Stimulated activated CD4-positive, alpha-beta T cell treated with anti-CD3 and anti-CD28 coated beads, Interleukin-2, amount 100 ng/mL, for 4 hours (primary cell): ENCODE data around the gene C5orf46.
"Not testable (repeated sequence)": the region's sequence is repeated elsewhere in the genome, so short reads cannot be mapped to it uniquely, and the experiment has no call there.

ENCODE experiments used
- DNase-seq: peaks from one replicate; pipeline ENCODE4 v3.0.0-alpha.2; 2020; ENCODE audit warnings: low read depth

C5orf46 gene

DNA sequence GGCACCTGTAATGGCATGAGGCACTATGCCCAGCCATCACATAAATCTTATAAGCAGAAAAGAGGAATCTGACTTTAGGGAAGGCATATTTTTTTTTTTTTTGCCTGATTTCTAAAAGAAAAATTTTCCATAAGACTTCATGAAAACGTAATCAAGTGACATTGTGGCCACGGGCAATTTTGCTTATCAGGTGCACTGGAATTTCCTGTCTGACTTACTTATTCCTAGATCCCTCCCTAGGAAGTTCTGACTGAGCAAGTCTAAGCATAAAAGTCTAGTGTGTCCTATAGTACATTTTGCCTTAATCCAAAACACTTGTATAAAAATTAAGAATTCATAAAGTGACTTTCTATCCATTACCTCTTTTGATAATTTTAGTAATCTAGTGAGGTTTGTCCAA, 12.5 kb downstream of the C5orf46 start:
- no peak for DNase-seq

DNA sequence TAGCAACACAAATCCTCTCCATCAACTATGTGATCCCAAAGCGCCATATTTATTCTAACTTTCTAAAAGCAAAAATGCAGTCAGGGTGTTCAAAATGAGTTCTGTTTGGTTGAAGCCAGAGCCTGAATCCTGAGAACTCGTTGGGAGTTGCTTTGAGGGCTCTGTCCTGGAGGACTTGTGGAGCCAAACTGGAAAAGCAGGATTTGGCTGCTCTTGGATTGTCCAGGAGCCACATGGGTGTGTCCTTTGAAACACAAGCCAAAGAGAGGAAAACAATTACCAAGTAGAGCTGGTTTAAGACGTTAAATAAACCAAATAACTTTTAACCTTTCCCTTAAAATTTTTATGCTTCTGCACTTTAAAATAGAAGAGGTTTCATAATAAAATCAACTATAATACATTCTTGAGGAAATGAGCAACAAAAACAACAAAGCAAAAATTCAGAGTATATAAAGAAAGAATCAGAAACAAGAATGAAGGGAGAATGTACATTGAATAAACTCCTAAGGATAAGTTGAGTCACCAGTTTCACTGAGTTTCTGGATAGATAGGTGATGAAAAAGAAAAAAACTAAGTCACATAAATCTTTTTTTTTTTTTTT, 13.5 kb downstream of the C5orf46 start:
- DNase-seq, result no peak

DNA sequence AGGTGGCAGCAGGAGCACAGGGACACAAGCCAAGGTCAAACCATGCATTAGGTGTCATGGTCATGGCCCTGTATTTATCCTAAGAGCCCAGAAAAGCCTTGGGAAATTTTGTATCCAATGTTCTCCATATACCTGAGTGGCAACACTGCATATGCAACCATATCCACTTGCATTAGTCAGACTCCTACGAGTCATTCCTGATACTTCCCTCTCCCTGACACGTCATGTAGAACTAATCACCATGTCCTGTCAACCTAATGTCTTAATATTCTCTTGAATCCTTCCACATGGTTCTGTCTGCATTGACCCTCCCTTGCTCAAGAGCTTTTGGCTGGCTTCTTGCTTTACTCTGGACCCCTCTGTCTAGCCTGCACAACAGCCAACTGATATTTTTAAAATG, 18.4 kb downstream of the C5orf46 start:
- DNase-seq, result no peak

DNA sequence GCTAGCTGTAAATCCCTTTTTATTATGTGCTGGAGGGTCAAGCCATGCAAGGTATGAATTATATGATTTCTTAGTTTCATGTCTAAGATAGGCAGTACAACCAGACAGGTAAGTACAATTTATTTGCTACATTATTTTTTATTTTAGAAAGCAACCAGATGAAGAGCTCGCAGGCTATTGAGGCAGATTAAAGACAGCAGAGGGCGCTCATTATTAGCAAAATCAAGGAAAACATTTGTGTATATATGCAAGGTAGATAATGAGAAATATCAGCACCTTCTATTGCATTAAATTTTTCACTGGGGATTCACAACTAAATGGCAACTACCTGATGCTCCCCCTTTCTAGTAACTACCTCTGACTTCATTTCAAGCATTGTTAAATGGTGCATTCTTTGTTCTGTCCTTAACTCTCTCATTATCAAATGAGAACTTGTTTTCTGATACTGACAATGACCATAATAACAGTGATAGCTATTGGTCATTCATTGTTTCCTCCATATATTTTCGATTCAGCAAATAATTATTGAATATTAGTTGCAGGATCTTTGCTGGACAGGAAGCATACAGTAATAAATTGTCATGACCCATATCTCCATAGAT, 19.2 kb downstream of the C5orf46 start:
- no peak for DNase-seq

DNA sequence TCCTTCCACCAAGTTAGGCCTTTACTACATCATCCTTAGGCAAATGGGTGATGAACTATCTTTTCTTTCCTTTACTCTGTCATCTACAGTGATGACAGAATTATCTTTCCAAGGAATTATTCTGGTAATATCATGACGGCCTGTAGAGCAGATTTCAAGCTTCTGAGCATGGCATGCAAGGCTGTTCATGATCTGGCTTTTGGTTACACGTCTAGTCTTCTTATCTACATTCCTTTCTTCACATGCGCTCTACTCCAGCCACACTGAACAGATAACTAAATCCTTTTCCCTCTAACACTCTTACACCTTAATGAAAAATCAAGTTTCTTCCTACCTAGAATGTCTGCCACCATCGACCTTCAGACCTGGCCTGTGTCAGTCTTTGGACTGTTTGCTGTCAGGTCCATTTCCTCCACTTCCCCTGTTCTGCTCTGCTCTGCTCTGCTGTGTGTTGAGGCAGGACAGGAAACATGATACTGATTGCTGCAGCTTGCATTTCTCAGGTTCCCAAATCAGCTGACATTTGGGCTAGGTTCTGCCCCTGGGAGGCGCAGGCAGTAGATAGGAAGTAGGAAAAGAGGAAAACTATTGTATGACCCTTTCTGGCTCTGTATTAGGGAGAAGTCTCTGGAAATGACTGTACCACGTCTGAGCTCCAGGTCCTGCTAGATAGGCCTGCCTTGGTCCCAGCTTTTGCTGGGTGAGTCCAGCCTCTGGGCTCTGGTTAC, 23.6 kb downstream of the C5orf46 start:
- no peak for DNase-seq

DNA sequence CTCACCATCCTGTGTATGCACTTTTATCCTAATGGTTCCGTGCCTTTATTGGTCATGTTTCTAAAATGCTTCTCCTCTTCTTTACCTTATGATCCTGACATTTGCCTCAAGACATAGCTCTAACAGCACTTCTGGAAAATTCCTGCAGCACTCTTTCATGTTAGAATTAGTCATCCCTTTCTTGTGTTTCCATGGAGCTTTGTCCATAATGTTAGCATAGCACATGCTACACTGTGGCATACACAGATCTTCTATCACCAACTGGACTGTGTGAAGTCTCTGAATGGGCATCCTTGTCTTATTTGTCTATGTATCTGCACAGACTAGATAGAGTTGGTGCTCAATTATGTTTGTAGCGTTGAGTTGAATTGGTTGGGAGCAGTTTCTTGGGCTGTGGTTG, 25.9 kb downstream of the C5orf46 start:
- DNase-seq, result no peak

DNA sequence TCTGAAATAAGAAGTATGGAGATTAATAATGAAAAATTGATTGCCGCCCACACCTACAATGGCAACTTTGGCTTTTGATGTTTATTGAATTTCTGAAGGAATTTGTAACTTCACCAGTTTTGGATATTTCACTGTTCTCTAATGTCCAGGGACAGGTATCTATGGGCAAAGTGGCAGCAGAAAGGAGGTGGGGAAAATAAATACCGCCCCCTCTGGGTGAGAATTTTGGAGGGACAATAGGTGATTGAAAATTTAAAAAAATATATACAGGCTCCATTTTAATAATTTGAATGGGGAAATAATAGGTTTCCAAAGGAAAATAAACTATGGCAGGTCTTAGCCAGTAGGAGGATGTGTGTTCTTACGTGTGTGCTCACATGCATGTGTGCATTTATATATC, 26.6 kb downstream of the C5orf46 start:
- DNase-seq, result no peak

DNA sequence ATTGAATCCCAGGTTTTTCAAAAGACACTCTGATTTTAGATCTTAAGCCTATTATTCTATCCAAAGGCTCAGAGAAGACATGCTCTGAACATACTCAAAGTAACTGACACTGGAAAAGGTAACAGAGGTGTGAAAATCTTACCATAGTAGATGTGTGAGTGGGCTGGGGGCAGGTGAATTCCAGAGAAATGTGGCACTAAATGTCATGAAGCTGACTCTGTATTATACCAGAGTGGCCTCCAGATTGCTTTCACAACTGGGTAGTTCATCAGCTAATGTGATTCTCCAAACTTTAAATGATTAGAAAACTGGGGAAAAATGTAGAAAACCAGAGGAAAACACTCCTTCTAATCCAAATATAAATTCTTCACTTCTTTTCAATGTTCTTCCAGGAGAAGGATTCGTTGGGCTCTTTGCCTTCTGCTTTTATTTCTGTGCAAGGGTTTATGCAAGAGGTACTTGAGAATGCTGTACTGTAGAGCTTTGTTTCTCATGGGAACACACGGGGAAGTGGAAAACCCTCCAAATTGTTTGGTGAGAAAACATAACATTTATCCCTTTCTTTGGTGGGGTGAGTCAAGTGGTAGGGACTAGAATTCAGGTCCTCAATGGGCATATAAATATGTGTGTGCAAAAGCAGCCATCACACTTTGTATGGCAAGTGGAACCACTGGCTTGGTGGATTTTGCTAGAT, 28.1 kb downstream of the C5orf46 start, which contains the start of gene SCGB3A2:
TSS of gene SCGB3A2 (plus strand) at position 646 of the 694 bp plus-strand sequence. CDS start 93 bp downstream, outside the sequence.
- no peak for DNase-seq

DNA sequence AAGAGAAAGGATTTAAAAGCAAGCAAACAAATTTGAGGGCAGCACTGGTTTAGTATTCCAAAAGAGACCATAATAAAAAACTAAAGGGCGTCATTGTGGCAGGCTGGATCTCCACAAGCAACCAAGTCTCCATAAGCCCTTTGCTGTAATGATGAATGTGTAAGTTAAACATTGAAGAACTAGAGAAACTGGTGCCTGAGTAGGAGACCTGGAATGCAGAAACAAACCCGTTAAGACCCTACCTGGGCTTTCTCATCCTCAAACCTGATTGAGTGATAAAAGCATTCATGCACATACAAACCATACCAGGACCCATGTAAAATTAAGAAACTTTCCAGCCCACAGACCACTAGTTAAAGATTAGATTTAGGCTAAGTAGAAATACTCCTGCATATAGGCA, 29.7 kb downstream of the C5orf46 start:
- no peak for DNase-seq

DNA sequence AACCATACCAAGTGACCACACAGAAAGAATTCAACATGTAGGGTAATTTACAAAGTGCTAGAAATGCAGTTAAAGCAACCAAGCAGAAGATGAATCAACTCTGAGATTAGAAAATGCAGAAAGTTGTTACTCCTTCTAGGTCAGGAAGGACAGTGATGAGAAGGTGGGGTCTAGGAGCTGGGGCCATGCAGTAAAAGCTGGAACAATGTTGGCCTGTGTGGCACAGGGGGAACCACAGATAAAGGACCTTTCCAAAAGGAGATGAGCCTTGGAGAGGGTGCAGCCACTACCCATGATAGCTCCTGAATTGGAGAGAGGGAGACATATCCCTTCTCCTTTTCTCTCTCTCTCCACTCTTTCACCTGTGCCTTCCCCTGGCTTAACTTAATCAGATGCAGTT, 30.2 kb downstream of the C5orf46 start:
- no peak for DNase-seq

DNA sequence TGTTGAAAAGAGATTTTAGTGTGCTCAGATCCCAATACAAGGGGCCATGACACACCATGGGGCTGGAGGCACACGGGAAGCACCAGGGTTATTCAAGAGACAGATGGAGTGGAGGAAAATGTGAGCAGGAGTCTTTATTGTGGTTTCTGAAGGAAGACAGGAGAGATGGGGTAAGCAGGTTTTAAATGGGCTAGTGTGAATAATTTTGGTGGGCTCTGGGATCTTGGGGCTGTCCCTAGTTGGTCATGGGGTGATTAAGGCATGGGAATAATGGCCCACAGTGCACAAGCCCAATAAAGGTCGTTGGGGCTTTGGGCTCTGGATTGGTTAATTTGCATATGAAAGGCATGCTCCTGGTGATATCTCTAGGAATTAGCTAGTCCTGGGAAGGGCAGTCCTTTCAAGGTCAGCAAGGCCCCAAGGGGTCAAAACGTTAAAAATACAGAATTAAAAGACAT, 31.4 kb downstream of the C5orf46 start:
- no peak for DNase-seq

DNA sequence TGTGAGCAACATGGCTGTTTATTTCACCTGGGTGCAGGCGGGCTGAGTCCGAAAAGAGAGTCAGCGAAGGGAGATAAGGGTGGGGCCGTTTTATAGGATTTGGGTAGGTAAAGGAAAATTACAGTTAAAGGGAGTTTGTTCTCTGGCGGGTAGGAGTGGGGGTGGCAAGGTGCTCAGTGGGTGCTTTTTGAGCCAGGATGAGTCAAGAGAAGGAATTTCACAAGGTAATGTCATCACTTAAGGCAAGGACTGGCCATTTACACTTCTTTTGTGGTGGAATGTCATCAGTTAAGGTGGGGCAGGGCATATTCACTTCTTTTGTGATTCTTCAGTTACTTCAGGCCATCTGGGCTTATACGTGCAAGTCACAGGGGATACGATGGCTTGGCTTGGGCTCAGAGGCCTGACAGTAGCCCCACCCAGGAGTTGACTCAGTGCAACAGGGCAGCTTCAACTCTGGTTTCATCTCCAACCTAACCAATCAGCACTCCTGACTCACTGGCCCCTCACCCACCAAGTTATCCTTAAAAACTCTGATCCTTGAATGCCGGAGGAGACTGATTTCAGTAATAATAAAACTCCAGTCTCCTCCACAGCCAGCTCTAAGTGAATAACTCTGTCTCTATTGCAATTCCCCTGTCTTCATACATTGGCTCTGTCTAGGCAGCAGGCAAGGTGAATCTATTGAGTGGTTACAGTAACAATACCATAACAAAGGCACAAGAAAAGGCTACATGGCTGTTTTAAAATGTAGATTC, 32.0 kb downstream of the C5orf46 start:
- not testable (repeated sequence) for DNase-seq

DNA sequence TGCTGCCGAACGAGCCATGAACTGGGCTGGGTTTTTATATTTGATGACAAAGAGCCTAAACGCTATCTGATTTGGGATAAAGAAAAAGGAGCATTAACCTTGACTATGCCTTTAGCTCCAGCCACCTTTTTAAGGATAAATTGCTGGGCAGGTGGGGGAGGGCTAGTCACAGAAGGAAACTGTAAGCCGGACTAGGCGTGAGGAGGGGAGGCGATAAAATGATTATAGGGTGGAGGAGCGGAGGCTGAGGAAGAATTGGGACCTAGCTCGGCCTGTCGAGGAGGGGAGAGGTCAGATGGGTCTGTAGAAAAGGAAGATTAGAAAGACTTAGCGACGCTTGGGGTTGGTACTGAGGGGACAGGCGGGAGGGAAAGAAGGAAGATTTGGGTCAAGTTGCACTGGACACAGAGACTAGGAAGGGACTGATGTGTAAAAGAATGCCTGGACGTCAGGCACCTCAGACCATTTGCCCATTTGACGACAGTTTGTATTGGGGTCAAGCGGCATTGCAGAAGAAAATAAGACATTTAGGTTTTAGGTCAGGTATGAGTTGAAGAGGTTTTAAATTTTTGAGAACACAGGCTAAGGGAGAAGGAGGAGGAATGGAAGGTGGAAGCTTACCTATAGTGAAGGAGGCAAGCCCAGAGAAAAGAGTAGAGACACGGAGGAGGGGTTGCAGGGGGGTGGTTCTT, 33.4 kb downstream of the C5orf46 start:
- DNase-seq, result not testable (repeated sequence)

DNA sequence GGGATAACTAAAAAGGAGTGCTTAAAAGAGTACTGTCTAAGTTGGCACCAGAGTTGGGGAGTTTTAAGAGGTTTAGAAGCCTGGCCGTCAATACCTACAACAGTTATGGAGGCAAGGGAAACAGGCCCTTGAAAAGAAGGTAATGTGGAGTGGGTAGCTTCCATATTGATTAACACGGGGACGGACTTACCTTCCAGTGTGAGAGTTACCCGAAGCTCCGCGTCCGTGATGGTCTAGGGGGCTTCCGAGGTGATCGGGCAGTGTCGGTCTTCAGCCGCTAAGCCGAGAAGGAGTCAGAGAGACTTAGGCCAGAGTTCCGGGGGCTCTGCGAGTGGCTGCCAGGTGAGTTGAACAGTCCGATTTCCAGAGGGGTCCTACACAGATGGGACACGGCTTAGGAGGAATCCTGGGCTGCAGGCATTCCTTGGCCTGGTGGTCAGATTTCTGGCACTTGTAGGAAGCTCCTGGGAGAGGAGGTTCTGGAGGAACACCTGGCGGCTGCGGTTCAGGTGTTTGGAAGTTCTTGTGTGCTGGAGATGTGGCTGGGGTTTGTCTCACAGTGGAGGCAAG, 34.3 kb downstream of the C5orf46 start:
- DNase-seq, result not testable (repeated sequence)

DNA sequence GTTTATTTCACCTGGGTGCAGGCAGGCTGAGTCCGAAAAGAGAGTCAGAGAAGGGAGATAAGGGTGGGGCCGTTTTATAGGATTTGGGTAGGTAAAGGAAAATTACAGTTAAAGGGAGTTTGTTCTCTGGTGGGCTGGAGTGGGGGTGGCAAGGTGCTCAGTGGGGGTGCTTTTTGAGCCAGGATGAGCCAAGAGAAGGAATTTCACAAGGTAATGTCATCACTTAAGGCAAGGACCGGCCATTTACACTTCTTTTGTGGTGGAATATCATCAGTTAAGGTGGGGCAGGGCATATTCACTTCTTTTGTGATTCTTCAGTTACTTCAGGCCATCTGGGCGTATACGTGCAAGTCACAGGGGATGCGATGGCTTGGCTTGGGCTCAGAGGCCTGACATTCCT, 36.4 kb downstream of the C5orf46 start:
- not testable (repeated sequence) for DNase-seq

DNA sequence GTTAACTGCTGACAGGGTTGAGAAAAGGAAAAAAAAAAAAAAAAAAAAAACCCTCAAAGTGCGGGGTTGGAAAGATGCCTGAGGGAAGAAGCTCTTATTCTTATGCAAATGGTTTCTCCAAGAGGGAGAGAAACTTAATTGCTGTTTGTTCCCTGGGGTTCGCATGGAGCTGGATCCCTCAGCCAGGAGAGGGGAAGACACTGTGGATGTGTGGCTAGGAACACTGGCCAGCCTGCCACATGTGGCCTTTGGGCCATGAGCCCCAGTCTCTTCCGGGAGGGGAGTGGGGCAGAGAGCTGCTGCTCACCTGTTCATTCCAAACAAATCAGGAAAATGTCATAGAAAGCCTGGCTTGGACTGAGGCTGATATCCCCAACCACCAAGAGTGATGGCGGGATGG, 37.2 kb downstream of the C5orf46 start:
- DNase-seq, result no peak

DNA sequence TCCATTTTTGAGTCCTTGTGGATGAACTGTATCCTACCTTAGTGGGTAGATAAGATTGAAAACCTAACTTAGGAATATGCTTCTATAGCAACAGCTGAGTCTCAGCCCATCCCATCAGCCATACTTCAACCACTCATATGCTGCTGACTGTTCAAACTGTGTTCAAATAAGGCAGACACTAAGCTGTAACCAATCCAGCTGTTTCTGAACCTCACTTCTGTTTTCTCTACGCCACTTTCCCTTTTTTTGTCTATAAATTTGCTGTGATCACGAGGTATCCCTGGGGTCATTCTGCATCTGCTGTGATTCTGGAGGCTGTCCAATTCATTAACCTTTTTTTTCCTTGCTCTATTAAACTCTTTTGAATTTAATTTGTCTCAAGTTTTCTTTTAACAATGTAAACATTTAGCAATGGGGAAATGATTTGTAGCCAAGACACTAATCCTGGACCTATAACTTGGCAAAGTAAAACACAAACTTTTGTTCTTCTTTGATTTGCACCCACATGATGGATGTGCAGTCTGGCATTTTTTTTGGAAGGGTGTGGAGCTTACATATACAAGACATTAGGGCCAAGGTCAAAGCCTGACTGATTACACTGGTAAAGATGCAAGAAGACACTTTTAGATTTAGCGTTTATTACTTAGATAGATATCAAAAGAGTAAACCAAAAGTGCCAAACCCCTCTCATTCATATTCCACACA, 42.7 kb downstream of the C5orf46 start:
- DNase-seq, result no peak

DNA sequence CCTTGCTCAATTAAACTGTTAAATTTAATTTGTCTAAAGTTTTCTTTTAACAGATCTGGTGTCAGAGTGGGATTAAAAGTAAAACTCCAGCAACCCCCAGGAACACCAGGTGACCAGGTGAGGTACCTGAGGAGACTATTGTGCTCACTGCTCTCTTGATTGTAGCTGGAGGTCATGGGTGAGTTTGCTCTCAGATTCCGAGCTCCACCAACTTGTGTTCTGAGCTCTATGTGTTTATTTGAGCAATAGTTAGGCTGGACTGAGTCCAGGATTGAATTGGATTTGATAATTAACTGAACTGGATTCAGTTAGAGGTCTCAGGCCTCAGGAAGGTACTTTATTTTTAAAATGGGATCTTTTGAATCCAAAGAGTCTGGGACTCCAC, 45.7 kb downstream of the C5orf46 start:
- no peak for DNase-seq

DNA sequence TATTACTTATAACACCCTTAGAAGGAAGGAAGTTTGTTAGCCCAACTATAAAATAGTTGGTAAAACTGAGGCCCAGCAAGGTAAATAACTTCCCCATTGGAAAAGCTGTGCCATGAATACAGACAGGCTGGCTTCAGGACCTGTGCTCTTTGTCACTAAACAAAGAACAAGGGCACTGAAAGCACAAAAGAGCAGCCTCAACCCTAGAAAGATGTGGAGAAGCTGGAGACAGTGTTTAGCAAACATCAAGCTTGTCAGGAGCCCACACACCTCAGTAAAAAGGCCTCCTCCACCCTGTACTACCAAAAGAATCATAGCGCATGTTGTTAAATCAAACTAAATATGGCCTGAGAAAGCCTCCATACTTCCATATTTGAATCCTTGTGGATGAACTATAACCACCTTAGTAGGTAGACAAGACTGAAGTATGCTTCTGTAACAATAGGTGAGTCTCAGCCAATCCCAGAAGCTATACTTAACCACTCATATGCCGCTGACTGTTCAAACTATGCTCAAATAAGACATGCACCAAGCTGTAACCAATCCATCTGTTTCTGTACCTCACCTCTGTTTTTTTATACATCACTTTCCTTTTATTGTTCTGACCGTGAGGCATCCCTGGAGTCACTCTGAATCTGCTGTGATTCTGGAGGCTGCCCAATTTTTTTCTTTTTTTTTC, 46.2 kb downstream of the C5orf46 start:
- no peak for DNase-seq

DNA sequence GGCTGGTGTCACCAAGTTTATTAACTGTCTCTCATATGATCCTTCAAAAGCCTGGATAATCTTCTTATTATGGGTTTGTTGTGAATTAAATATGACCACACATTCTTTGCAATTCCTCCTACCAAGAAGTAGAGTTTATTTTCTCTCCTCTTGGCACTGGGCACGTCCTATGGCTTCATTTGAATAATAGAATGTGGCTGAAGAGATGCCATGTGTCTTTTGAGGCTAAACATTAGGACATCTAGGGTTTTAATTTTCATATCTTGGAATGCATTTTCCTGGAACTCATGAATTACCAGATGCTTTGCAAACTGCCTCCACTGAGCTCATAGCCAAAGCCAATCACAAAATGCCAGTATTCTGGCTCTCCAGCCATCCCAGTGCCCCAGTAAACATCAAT, 47.8 kb downstream of the C5orf46 start:
- DNase-seq, result no peak
